HUES48 (cell line): ENCODE results near the gene ATG4D.

Experiments
- H3K27ac ChIP-seq: one replicate; pipeline ENCODE4 v1.7.0; 2013; ENCODE audit warnings: low read depth, low read length, inconsistent platforms
- H3K27me3 ChIP-seq: 2 replicates; pipeline ENCODE4 v1.6.1; 2013; ENCODE audit warnings: mild to moderate bottlenecking, low read length; ENCODE audit not compliant: control insufficient read depth, insufficient read depth
- H3K36me3 ChIP-seq: 2 replicates; pipeline ENCODE4 v1.6.1; 2013; ENCODE audit warnings: low read length; ENCODE audit not compliant: control insufficient read depth, insufficient read depth
- H3K4me1 ChIP-seq: 2 replicates; pipeline ENCODE4 v1.6.1; 2013; ENCODE audit warnings: mild to moderate bottlenecking, low read length; ENCODE audit not compliant: control insufficient read depth, insufficient read depth
- H3K4me3 ChIP-seq: 2 replicates; pipeline ENCODE4 v1.5.1; 2013; ENCODE audit warnings: mild to moderate bottlenecking, low read depth, low read length
- H3K9ac ChIP-seq: 2 replicates; pipeline ENCODE4 v1.6.1; 2013; ENCODE audit warnings: mild to moderate bottlenecking, low read depth, low read length, moderate library complexity
- H3K9me3 ChIP-seq: 2 replicates; pipeline ENCODE4 v1.6.1; 2013; ENCODE audit warnings: low read length; ENCODE audit not compliant: control insufficient read depth, insufficient read depth

Gene ATG4D

GRCh38 chr19:10583036-10583776, 39.5 kb downstream of the ATG4D start:
- H3K4me1 ChIP-seq, result peaks cover 3% of the 10 kb centered on the region; the same call in 1 of the 2 replicates
- no peak overlapping the region for H3K27ac ChIP-seq

DNA sequence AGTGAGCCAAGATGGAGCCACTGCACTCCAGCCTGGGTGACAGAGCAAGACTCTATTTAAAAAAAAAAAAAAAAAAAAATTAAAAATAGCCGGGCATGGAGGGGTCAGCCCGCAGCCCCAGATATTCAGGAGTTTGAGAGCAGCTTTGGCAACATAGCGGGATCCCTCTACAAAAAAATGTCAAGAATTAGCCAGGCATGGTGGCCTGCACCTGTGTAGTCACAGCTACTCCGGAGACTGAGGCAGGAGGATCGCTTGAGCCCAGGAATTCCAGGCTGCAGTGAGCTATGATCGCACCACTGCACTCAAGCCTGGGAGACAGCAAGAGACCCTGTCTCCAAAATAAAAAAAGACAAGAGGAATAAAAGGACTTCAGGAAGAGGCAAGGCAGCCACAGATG, 42.7 kb downstream of the ATG4D start:
- H3K4me1 ChIP-seq, result no peaks in the 10 kb centered on the region
- peaks cover 29% of the 10 kb centered on the region for H3K36me3 ChIP-seq
- 0 out of 2 replicates have a peak overlapping the region, but pooled peaks have one; percentile 64 for H3K9ac ChIP-seq
- H3K27me3 ChIP-seq, result no peaks in the 10 kb centered on the region
- no peaks in the 10 kb centered on the region for H3K9me3 ChIP-seq
- no peak overlapping the region for H3K27ac ChIP-seq
- peak overlapping the region; percentile 86 for H3K4me3 ChIP-seq

More at GRCh38 chr19:10583036-10583776, 39.5 kb downstream of the ATG4D start:
- H3K9me3 ChIP-seq, result no peaks in the 10 kb centered on the region
- peaks cover 56% of the 10 kb centered on the region for H3K36me3 ChIP-seq
- no peaks in the 10 kb centered on the region for H3K27me3 ChIP-seq
- H3K4me3 ChIP-seq, result no peak overlapping the region
- H3K9ac ChIP-seq, result no peak overlapping the region

DNA sequence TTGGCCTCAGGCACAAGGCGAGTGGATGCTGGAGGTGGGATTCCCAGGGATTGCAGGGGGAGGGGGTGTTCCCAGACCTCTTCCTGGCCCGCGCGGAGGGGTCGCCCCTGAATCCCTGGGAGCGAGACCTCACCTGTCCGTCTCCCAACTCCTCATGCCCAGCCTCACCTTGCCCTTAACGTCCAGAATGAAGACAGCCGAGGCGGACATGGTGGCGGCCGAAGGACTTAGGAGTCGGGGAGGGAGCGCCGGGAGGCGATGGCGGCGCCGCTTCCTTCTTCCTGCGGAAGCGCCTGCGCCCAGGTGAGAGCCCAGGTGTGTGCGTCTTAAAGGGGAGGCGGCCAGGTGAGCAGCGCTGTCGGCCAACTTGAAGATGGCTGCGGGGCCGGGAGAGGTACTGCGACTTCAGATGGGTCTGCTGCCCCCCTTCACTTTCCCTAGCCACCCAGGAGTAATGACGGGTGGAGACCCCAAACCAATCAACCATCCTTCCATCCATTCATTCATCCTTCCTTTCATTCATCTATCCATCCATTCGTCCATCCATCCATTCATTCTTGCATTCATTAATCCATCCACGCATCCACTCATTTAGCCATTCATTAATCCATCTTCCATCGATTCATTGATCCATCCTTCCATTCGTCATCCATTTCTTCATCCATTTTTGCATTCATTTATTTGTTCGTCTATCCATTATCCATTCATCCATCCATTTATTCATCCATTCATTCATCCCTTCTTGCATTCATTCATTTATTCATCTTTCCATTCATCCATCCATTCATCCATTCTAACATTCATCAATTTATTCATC, 43.5 kb downstream of the ATG4D start, which contains the start of gene AP1M2:
Gene AP1M2, minus strand, starts transcription at position 291 of the 817 bp plus-strand sequence. Its CDS starts 81 bp downstream, at position 210.
- Histone ChIP-seq H3K4me3 (peak within 1 kb of the TSS; percentile 86), H3K27me3 (no peaks in the 10 kb centered on the region), H3K27ac (no peak within 1 kb of the TSS), H3K36me3 (peaks cover 21% of the 10 kb centered on the region), H3K9ac (peak within 1 kb of the TSS; percentile 64; the same call in 1 of the 2 replicates), H3K9me3 (no peaks in the 10 kb centered on the region), H3K4me1 (no peaks in the 10 kb centered on the region)

GRCh38 chr19:10587839-10588150, 44.1 kb downstream of the ATG4D start:
- Histone ChIP-seq H3K27me3 (no peaks in the 10 kb centered on the region), H3K4me3 (no peak overlapping the region), H3K4me1 (no peaks in the 10 kb centered on the region), H3K27ac (no peak overlapping the region), H3K9ac (no peak overlapping the region), H3K9me3 (no peaks in the 10 kb centered on the region), H3K36me3 (peaks cover 18% of the 10 kb centered on the region)

DNA sequence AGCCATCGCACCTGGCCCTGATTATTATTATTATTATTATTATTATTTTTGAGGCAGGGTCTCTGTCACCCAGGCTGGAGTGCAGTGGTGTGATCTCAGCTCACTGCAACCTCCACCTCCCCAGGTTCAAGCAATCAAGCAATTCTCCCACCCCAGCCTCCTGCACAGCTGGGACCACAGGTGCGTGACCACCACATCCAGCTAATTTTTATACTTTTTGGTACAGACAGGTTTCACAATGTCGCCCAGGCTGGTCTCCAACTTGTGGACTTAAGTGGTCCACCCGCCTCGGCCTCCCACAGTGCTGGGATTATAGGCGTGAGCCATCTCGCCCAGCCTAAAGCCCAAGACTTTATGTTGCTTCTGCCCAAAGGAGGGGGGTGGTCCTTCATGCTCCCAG, 49.4 kb downstream of the ATG4D start:
- Histone ChIP-seq H3K4me3 (no peak overlapping the region), H3K36me3 (no peaks in the 10 kb centered on the region), H3K9ac (no peak overlapping the region)

DNA sequence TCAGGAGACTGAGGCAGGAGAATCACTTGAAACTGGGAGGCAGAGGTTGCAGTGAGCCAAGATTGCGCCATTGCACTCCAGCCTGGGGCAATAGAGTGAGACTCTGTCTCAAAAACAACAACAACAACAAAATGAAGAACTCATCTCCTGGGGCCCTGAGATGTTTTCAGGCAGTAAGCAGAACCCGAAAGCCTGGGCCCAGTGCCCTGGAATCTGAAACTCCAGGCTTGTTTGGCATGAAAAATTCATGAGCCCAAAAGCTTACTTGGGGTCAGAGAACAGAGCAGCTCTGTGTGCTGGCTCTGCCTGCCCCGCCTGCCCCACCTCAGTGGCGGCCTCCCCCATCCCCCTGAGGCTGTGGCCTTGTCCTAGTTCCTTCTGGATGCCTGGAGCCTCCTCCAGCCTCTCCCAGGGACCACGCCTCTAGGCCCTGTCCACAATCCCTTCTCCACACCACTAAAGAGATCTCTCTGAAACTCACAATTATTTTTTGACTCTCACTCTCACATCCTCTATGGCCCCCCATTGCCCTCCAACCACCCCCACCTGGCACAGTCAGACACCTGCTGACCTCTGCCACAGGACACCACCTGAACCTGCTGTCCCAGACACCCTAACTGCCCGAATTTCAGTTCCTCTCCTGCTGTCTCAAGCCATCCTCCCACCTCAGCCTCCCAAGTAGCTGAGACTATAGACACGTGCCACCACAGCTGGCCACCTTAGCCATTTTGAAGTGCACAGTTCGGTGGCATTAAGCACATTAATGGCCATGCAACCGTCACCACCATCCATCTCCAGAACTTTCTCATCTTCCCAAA, 50.3 kb downstream of the ATG4D start:
- Histone ChIP-seq H3K9me3 (no peaks in the 10 kb centered on the region), H3K27me3 (no peaks in the 10 kb centered on the region), H3K27ac (no peak overlapping the region), H3K4me3 (no peak overlapping the region), H3K4me1 (no peaks in the 10 kb centered on the region), H3K9ac (no peak overlapping the region), H3K36me3 (no peaks in the 10 kb centered on the region)

More for the DNA sequence above, 49.4 kb downstream of the ATG4D start:
- Histone ChIP-seq H3K27me3 (no peaks in the 10 kb centered on the region), H3K9me3 (no peaks in the 10 kb centered on the region), H3K27ac (no peak overlapping the region), H3K4me1 (no peaks in the 10 kb centered on the region)

- Histone ChIP-seq H3K9me3 (no peaks in the 10 kb centered on the region), H3K36me3 (no peaks in the 10 kb centered on the region), H3K9ac (no peak overlapping the region), H3K27me3 (no peaks in the 10 kb centered on the region), H3K27ac (no peak overlapping the region), H3K4me3 (no peak overlapping the region), H3K4me1 (peaks cover 6% of the 10 kb centered on the region)
These were observed 56.4 kb downstream of the ATG4D start for GRCh38 chr19:10600149-10600548.

GRCh38 chr19:10601999-10602329, 58.3 kb downstream of the ATG4D start:
- Histone ChIP-seq H3K4me3 (peak overlapping the region; percentile 34; the same call in 1 of the 2 replicates), H3K27ac (no peak overlapping the region), H3K4me1 (peaks cover 6% of the 10 kb centered on the region), H3K36me3 (no peaks in the 10 kb centered on the region), H3K9me3 (no peaks in the 10 kb centered on the region), H3K9ac (no peak overlapping the region), H3K27me3 (no peaks in the 10 kb centered on the region)

DNA sequence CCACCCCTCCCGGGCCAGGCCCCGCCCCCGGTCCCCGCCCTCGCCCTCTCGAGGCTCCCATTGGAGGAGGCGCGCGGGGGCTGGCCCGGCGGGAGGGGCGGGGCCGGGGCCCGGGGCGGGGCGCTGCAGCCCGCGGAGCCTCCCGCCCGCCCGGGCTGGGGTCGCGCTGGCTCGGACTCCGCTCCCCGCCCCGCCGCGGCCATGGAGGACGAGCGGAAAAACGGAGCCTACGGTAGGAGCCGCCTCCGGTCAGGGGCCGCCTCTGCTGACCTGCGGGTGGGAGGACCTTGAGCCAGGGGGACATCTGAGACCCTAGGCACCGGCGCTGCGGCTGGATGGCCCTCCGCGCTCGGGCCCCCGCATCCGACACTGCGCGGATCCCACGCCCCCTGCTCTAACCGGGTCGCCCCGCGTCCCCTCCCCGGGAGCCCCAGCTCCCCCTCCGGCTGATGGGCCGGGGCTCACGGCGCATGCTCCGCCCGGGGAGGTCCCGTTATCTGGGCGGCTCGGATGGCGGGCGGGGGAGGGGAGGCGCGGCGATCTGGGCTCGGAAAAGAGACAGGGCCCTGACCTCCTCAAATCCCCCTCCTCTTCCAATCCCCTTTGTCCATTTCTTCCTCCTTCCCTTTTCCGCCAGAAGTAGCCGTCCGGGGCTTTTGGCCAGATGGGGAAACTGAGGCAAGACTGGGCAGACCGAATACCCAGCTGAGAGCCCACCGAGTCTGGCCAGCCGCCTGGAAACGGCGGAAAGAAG, 58.8 kb downstream of the ATG4D start:
- Histone ChIP-seq H3K27me3 (no peaks in the 10 kb centered on the region), H3K4me1 (peaks cover 6% of the 10 kb centered on the region), H3K27ac (peak overlapping the region; percentile 90), H3K36me3 (no peaks in the 10 kb centered on the region), H3K9ac (peak overlapping the region; percentile 79; the same call in 1 of the 2 replicates), H3K9me3 (no peaks in the 10 kb centered on the region), H3K4me3 (peak overlapping the region; percentile 94)
